GM12873 (cell line): ENCODE results near the gene ROR1.

Experiments
- TF ChIP-seq, protein P1 (sequence below): IDR thresholded peaks from 2 replicates; pipeline ENCODE4 v1.5.1; 2012; ENCODE audit warnings: low read depth, mild to moderate bottlenecking, moderate library complexity, low read length, control low read depth; ENCODE audit not compliant: insufficient read depth; ENCODE audit errors: missing control alignments

Gene ROR1

DNA sequence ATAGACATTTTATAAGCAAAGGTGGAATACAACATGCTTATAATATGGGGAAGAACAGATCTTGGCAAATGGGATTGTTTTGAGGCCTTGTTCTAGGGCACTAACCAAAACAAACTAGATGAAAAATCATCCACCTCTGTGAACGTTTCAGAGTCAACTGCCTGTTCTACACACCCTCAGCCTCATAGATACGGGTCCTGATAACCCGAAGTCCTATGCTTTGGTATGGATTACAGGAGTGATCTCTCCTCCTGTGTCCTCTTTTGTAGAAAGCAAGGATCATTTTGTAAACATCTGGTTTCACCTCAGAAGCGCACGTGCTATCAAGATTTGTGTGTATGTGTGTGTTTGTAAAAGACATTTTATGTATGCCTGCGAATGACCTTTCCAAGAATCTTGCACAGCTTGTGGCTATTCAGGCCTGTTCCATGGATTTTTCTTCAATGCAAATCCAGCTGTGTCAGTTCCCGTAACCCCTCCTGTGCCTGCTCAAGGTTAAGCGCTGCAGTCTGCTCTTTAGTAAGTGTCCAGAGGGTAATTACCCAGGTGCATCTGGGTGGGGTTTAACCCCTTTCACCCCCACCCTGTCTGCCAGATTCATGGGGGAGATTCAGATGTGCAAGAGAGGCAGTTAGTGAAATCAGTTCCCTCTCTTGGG lies 132.4 kb downstream of the ROR1 start:
- TF ChIP-seq, protein P1, sequence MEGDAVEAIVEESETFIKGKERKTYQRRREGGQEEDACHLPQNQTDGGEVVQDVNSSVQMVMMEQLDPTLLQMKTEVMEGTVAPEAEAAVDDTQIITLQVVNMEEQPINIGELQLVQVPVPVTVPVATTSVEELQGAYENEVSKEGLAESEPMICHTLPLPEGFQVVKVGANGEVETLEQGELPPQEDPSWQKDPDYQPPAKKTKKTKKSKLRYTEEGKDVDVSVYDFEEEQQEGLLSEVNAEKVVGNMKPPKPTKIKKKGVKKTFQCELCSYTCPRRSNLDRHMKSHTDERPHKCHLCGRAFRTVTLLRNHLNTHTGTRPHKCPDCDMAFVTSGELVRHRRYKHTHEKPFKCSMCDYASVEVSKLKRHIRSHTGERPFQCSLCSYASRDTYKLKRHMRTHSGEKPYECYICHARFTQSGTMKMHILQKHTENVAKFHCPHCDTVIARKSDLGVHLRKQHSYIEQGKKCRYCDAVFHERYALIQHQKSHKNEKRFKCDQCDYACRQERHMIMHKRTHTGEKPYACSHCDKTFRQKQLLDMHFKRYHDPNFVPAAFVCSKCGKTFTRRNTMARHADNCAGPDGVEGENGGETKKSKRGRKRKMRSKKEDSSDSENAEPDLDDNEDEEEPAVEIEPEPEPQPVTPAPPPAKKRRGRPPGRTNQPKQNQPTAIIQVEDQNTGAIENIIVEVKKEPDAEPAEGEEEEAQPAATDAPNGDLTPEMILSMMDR, result no peak

DNA sequence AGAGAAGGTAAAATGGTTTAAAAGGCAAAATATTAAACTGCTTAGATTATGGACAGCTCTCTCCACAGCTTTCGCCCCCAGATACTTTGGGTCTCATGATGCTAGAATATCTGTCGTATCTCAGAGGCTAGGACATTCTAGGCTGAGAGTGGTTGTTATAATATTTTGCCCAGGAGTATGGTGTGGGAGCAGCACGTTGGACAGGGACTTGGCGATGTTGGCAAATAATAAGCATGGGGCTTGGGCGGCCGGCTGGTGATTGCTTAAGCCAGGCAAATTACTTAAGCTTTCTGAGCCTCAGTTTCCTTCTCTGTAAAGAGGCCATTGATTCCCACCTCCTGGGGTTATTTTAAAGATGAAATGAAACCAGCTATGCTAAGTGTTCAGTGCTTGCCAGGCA lies 133.2 kb downstream of the ROR1 start:
- TF ChIP-seq, protein P1, result no peak

DNA sequence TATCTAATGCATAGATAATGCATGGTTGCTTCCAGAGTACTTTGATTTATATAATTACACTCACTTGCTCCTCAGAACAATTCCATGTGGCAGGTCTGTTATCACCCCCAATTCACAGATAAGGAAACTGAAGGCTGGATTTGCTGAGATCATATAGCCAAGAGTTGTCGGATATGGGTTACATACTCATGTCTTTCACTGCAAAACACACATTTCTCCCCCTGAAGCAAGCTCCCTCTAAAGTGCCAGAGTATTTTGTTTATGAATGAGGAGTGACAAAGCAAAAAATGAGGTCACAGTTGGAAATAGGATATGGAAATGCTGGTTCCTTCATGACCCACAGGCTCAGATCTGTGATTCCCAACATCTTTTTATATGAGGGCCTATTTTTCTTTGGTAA lies 134.2 kb downstream of the ROR1 start:
- TF ChIP-seq, protein P1, result no peak

DNA sequence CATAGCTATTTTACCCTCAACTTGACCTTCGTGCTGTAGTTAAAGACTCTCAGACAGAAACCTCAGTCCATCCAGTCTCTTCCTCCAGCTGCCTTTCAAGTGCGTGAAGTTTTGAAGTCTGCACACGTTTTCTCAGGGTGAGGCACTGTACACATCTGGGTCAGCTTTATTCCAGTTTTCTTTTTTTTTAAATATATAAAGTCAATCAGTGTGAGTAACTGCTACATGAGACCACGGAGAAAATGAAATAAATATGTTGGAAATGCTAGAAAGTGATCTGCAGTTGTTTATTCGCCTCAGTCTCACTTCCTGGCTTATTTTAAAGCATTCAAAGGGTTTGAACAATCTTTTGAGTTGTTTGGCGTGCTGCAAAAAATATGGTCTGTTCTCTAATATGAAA lies 135.7 kb downstream of the ROR1 start:
- TF ChIP-seq, protein P1, result no peak

DNA sequence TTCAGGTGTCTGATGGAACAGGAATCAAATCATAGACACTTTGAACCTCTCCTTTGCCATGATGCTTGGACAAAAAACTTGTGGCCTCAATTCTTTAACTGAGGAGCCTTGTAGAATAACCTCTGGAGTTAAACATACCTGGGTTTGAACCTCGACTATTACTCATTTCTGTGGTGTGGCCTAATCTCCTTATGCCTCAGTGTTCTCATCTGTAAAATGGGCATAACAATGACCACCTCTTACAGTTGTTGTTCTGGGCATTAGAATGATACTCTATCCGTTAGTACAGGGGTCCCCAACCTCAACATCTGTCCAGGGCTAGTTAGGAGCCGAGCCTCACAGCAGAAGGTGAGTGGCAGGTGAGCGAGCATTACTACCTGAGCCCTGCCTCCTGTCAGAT lies 137.2 kb downstream of the ROR1 start:
- TF ChIP-seq, protein P1, result no peak

DNA sequence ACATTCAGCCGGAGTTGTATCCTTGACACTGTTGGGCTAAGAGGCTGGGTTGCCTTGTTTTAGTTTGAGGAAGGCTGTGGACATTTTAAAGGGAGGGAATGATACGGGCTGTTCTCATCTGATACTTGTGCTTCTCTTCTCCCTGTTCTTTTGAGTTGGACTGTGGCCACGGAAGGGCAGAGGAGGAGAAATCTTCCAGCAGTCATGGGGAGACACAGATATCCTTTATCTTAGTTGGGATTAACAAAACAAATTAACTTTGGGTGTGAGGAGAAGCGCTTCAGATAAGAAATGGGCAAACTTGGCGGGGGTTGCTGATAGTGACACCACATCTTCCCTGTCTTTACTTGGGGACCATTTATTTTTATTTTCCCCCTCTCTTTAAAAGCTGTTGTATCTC lies 138.8 kb downstream of the ROR1 start:
- TF ChIP-seq, protein P1, result no peak

DNA sequence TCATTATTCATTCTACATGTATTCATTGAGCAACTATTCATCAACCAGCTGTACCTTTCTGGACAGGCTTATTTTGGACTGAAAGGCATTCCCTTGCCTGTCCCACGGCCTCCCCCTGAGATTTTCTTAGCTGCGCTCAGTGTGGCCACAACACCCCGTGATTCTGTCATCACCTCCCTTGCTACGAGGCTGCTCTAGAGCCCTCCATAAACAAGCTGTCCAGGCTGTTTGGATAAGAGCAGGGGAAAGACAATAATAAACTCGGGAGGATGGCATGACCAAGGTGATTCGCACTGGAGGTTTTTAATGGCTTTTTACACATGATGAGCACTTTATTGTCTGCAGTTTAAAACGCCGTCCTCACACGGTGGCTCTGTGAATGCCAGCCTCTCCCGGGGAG lies 139.7 kb downstream of the ROR1 start:
- TF ChIP-seq, protein P1, result no peak
